PC-3 (cell line): ENCODE measurements around the gene PAPSS1. TPM values are rescaled to one million over a fixed set of nuclear protein-coding genes. Genes with fewer than 3 reads are reported as not detected.

Experiments
- ATAC-seq: fragments of 200-7000 bp; cut with Tn5 transposase; 2 replicates; pipeline ENCODE4 v1.9.1; 2020; ENCODE audit warnings: mild to moderate bottlenecking, moderate library complexity
- BruUV-seq: library from RNA; stranded (reverse); fragments of 400-500 nt; replicated peaks from 2 replicates; lab custom pipeline; 2021; lab: Mats Ljungman, UMichigan
- CTCF ChIA-PET: fragments of 300-600 bp; sonication (Branson Sonifier 250); formaldehyde crosslinking; loops from one replicate; lab custom pipeline; 2022; ENCODE audit warnings: antibody characterized with exemption; lab: Charles Lee
- POLR2A ChIA-PET: fragments of 300-600 bp; sonication (Branson Sonifier 250); formaldehyde crosslinking; loops from one replicate; lab custom pipeline; 2022; ENCODE audit warnings: antibody characterized with exemption; ENCODE audit not compliant: unreplicated experiment; lab: Charles Lee
- DNase-seq: peaks from one replicate; pipeline ENCODE4 v3.0.0-alpha.2; 2015
- H2AFZ ChIP-seq: fragments of 300-600 bp; sonication (generic); 2 replicates; pipeline ENCODE4 v1.6.0; 2016; ENCODE audit warnings: antibody characterized with exemption, low read length
- H3F3A ChIP-seq: fragments of 300-600 bp; sonication (generic); one replicate; pipeline ENCODE4 v1.6.0; 2017; ENCODE audit warnings: antibody characterized with exemption, low read length, control low read depth, mild to moderate bottlenecking; ENCODE audit not compliant: unreplicated experiment
- H3K27ac ChIP-seq: fragments of 300-600 bp; sonication (generic); 2 replicates; pipeline ENCODE4 v1.5.1; 2016; ENCODE audit warnings: mild to moderate bottlenecking, low read length
- H3K27me3 ChIP-seq: fragments of 300-600 bp; sonication (generic); 2 replicates; pipeline ENCODE4 v1.6.1; 2016; ENCODE audit warnings: low read length, mixed read lengths
- H3K36me3 ChIP-seq: fragments of 300-600 bp; sonication (generic); 2 replicates; pipeline ENCODE4 v1.6.1; 2016; ENCODE audit warnings: low read depth, mixed run types, low read length, mixed read lengths
- H3K4me1 ChIP-seq: fragments of 300-600 bp; sonication (generic); 2 replicates; pipeline ENCODE4 v1.5.1; 2016; ENCODE audit warnings: low read length; ENCODE audit not compliant: insufficient read depth
- H3K4me2 ChIP-seq: fragments of 300-600 bp; sonication (generic); 2 replicates; pipeline ENCODE4 v1.6.0; 2016; ENCODE audit warnings: low read length
- H3K4me3 ChIP-seq: fragments of 300-600 bp; sonication (generic); 2 replicates; pipeline ENCODE4 v1.5.1; 2016; ENCODE audit warnings: mild to moderate bottlenecking, low read length, mixed read lengths
- H3K79me2 ChIP-seq: fragments of 300-600 bp; sonication (generic); 2 replicates; pipeline ENCODE4 v1.6.1; 2017; ENCODE audit warnings: low read length, mixed read lengths
- H3K9ac ChIP-seq: fragments of 300-600 bp; sonication (generic); 2 replicates; pipeline ENCODE4 v1.6.0; 2016; ENCODE audit warnings: mild to moderate bottlenecking, low read length
- H3K9me2 ChIP-seq: fragments of 300-600 bp; sonication (generic); replicated peaks from 2 replicates; pipeline ENCODE4 v1.6.1; 2016; ENCODE audit warnings: mixed run types, low read length, mixed read lengths
- H3K9me3 ChIP-seq: fragments of 300-600 bp; sonication (generic); 2 replicates; pipeline ENCODE4 v1.6.1; 2016; ENCODE audit warnings: low read length, mixed read lengths
- H4K20me1 ChIP-seq: fragments of 300-600 bp; sonication (generic); 2 replicates; pipeline ENCODE4 v1.6.1; 2016; ENCODE audit warnings: low read length, mixed read lengths
- EZH2 ChIP-seq: fragments of 300-600 bp; sonication (generic); IDR thresholded peaks from one replicate; pipeline ENCODE4 v1.6.1; 2017; ENCODE audit warnings: antibody characterized with exemption, mild to moderate bottlenecking, low read length; ENCODE audit not compliant: unreplicated experiment
- EZH2phosphoT487 ChIP-seq: fragments of 300-600 bp; sonication (generic); IDR thresholded peaks from 2 replicates; pipeline ENCODE4 v1.6.1; 2018; ENCODE audit warnings: mild to moderate bottlenecking, antibody characterized with exemption, low read length, borderline replicate concordance
- intact Hi-C: fragments of 100-400 bp; cut with micrococcal nuclease; formaldehyde crosslinking; loops from 2 replicates; pipeline ENCODE4 v1.9.0; 2023
- total RNA-seq: library from RNA; depleted of rRNA; stranded (reverse); fragments of >200 nt; gene quantifications from 2 replicates; pipeline ENCODE4 v1.2.3, GENCODE V29; 2014
- TF ChIP-seq, protein P1 (sequence below): fragments of 300-600 bp; sonication (generic); conservative IDR thresholded peaks from 2 replicates; pipeline ENCODE4 v1.5.1; 2017; ENCODE audit warnings: antibody characterized with exemption, low read depth, mild to moderate bottlenecking, low read length

Gene PAPSS1
- total RNA-seq, 1 experiment from 2014 or later = 28.0 TPM

DNA sequence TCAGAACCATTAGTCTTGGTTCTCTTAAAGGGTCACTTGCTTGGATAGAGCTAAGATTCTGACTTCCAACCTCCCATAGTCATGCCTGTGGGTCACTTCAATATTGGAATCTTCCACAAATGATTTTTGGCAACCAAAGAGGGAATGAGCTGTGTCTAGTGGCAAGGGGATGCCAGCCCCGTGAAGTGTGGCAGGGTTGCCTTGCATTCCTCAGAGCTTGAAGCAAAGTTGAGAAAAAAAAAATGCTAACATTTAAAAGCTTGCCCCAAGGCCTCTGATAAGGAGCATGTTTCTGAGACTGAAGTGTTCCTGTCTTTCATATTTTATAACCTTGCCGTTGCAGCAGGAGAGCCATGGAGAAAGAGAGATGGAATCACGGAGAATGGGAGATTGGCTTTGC, 120.2 kb downstream of the PAPSS1 start:
- intact Hi-C loops = no loop called here
- Histone ChIP-seq H3K27me3 (no peaks in the 10 kb centered on the region), H3F3A (no peaks in the 10 kb centered on the region), H3K4me2 (no peak overlapping the region), H3K36me3 (no peaks in the 10 kb centered on the region), H3K4me3 (no peak overlapping the region), H3K9me3 (no peaks in the 10 kb centered on the region), H3K4me1 (0 out of 2 replicates have a peak, but pooled peaks cover 5% of the 10 kb centered on the region), H3K27ac (no peak overlapping the region), H4K20me1 (no peaks in the 10 kb centered on the region), H3K9ac (no peak overlapping the region), H3K79me2 (no peaks in the 10 kb centered on the region), H2AFZ (no peak overlapping the region), H3K9me2 (no peaks in the 10 kb centered on the region)
- no peak for DNase-seq
- TF ChIP-seq EZH2 (no peak), EZH2phosphoT487 (no peak)
- TF ChIP-seq, protein P1, sequence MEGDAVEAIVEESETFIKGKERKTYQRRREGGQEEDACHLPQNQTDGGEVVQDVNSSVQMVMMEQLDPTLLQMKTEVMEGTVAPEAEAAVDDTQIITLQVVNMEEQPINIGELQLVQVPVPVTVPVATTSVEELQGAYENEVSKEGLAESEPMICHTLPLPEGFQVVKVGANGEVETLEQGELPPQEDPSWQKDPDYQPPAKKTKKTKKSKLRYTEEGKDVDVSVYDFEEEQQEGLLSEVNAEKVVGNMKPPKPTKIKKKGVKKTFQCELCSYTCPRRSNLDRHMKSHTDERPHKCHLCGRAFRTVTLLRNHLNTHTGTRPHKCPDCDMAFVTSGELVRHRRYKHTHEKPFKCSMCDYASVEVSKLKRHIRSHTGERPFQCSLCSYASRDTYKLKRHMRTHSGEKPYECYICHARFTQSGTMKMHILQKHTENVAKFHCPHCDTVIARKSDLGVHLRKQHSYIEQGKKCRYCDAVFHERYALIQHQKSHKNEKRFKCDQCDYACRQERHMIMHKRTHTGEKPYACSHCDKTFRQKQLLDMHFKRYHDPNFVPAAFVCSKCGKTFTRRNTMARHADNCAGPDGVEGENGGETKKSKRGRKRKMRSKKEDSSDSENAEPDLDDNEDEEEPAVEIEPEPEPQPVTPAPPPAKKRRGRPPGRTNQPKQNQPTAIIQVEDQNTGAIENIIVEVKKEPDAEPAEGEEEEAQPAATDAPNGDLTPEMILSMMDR = no peak
- no peak for ATAC-seq
- ChIA-PET CTCF (no interaction called here), POLR2A (no interaction called here)
- BruUV-seq = no TSS peak

- Histone ChIP-seq H3K36me3 (no peaks in the 10 kb centered on the region), H3K9me2 (no peaks in the 10 kb centered on the region), H3K9me3 (no peaks in the 10 kb centered on the region), H4K20me1 (no peaks in the 10 kb centered on the region), H3K4me2 (no peak overlapping the region), H3K79me2 (no peaks in the 10 kb centered on the region), H3K9ac (no peak overlapping the region), H3K4me3 (no peak overlapping the region), H2AFZ (no peak overlapping the region), H3K27me3 (no peaks in the 10 kb centered on the region), H3F3A (no peaks in the 10 kb centered on the region), H3K4me1 (no peaks in the 10 kb centered on the region), H3K27ac (no peak overlapping the region)
- DNase-seq (no peak), ATAC-seq (no peak)
- POLR2A ChIA-PET = no interaction called here
- BruUV-seq = no TSS peak
- CTCF ChIA-PET = no interaction called here
- intact Hi-C loops = no loop called here
- TF ChIP-seq EZH2phosphoT487 (no peak), EZH2 (no peak)
- TF ChIP-seq, protein P1 = no peak
Observed at GRCh38 chr4:107593230-107593629, 126.8 kb downstream of the PAPSS1 start.

- Histone ChIP-seq H3K9me2 (no peaks in the 10 kb centered on the region), H3K4me2 (no peak overlapping the region), H3K4me1 (no peaks in the 10 kb centered on the region), H3K4me3 (no peak overlapping the region), H3K79me2 (no peaks in the 10 kb centered on the region), H3K36me3 (no peaks in the 10 kb centered on the region), H4K20me1 (no peaks in the 10 kb centered on the region), H3K27me3 (no peaks in the 10 kb centered on the region), H3K9ac (no peak overlapping the region), H2AFZ (no peak overlapping the region), H3K27ac (no peak overlapping the region), H3F3A (no peaks in the 10 kb centered on the region), H3K9me3 (no peaks in the 10 kb centered on the region)
- TF ChIP-seq, protein P1 = no peak
- TF ChIP-seq EZH2 (no peak), EZH2phosphoT487 (no peak)
- CTCF ChIA-PET = no interaction called here
- DNase-seq = no peak
- no TSS peak for BruUV-seq
- intact Hi-C loops = no loop called here
- ATAC-seq = no peak
- POLR2A ChIA-PET = no interaction called here
Observed at GRCh38 chr4:107592519-107592918, 127.5 kb downstream of the PAPSS1 start.
